ENCODE data around the gene RIBC1. TPM values are rescaled to one million over a fixed set of nuclear protein-coding genes. Genes with fewer than 3 reads are reported as not detected.

Gene RIBC1
- total and polyA plus RNA-seq, 10 donors: 0.34 to 1.4 (median 0.83) TPM; not detected in 1

- Histone ChIP-seq H3K27me3 (replicated peaks in 1 of 7) (no peaks in the 10 kb centered on the region), H3K4me1 (no peaks in the 10 kb centered on the region), H3K9me3 (no peaks in the 10 kb centered on the region), H3K4me3 (no peak overlapping the region), H3K27ac (no peak overlapping the region), H3K36me3 (peaks cover 0 to 71% (median 49%) of the 10 kb centered on the region in 6 donors)
- intact Hi-C loops (cut with DNase I; ENCODE audit: low total_unique reads): no loop called here
- WGBS, 5 donors: 87 to 95% (median 91%) methylated on average over 3 to 6 of the region's 6 CpGs
- no peak for DNase-seq
- no peak for TF ChIP-seq POLR2AphosphoS5 (IDR thresholded peaks at IDR 0.05)
- no peak for TF ChIP-seq POLR2A (IDR thresholded peaks at IDR 0.05)
- TF ChIP-seq, protein P1, sequence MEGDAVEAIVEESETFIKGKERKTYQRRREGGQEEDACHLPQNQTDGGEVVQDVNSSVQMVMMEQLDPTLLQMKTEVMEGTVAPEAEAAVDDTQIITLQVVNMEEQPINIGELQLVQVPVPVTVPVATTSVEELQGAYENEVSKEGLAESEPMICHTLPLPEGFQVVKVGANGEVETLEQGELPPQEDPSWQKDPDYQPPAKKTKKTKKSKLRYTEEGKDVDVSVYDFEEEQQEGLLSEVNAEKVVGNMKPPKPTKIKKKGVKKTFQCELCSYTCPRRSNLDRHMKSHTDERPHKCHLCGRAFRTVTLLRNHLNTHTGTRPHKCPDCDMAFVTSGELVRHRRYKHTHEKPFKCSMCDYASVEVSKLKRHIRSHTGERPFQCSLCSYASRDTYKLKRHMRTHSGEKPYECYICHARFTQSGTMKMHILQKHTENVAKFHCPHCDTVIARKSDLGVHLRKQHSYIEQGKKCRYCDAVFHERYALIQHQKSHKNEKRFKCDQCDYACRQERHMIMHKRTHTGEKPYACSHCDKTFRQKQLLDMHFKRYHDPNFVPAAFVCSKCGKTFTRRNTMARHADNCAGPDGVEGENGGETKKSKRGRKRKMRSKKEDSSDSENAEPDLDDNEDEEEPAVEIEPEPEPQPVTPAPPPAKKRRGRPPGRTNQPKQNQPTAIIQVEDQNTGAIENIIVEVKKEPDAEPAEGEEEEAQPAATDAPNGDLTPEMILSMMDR (IDR thresholded peaks at IDR 0.05 in 8 of 11, conservative IDR thresholded peaks at IDR 0.05 in 3 of 11): no peak
These were observed 45.8 kb upstream of the RIBC1 start for GRCh38 chrX:53376888-53377287.

GRCh38 chrX:53377464-53377863, 45.2 kb upstream of the RIBC1 start:
- no peaks in the 10 kb centered on the region for H3K27me3 ChIP-seq (replicated peaks in 1 of 7)
- intact Hi-C loops (cut with DNase I; ENCODE audit: low total_unique reads): no loop called here
- TF ChIP-seq, protein P1 (IDR thresholded peaks at IDR 0.05 in 8 of 11, conservative IDR thresholded peaks at IDR 0.05 in 3 of 11): no peak
- TF ChIP-seq POLR2AphosphoS5 (IDR thresholded peaks at IDR 0.05): no peak
- no peak for TF ChIP-seq POLR2A (IDR thresholded peaks at IDR 0.05)
- H3K27ac ChIP-seq: no peak overlapping the region
- no peaks in the 10 kb centered on the region for H3K4me1 ChIP-seq
- H3K4me3 ChIP-seq: no peak overlapping the region
- 90 to 100% (median 92%) methylated on average over 2 of the region's 2 CpGs for WGBS, 5 donors
- DNase-seq: no peak
- H3K9me3 ChIP-seq: no peaks in the 10 kb centered on the region
- peaks cover 4 to 77% (median 54%) of the 10 kb centered on the region in 6 donors for H3K36me3 ChIP-seq

- no peak overlapping the region for H3K4me3 ChIP-seq
- no peaks in the 10 kb centered on the region for H3K4me1 ChIP-seq
- H3K27me3 ChIP-seq (replicated peaks in 1 of 7): no peaks in the 10 kb centered on the region
- intact Hi-C loops (cut with DNase I; ENCODE audit: low total_unique reads): no loop called here
- DNase-seq: no peak
- TF ChIP-seq POLR2A (IDR thresholded peaks at IDR 0.05): no peak
- no peak for TF ChIP-seq POLR2AphosphoS5 (IDR thresholded peaks at IDR 0.05)
- TF ChIP-seq, protein P1 (IDR thresholded peaks at IDR 0.05 in 8 of 11, conservative IDR thresholded peaks at IDR 0.05 in 3 of 11): no peak
- H3K9me3 ChIP-seq: no peaks in the 10 kb centered on the region
- 88 to 96% (median 93%) methylated on average over 3 of the region's 3 CpGs for WGBS, 5 donors
- no peak overlapping the region for H3K27ac ChIP-seq
- peaks cover 4 to 94% (median 67%) of the 10 kb centered on the region in 6 donors for H3K36me3 ChIP-seq
These were observed 43.5 kb upstream of the RIBC1 start for GRCh38 chrX:53379008-53379710.

DNA sequence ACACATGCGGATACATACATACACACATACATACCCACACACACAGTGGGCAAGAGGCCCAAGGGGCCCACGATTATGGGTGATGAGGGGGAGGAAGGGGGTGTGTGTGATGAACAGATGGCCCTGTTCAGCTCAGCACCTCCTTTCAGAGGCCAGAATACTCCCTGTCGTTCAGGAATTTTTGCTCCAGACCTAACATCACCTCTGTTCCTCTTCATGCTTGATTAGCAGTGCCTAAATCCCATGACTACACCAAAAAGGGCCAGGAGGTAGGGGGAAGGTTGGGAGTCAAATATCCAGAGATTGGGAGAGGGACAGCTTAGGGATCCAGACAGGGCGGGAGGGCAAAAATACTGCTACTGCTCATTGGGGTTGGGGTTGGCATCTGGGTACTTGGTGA, 42.9 kb upstream of the RIBC1 start:
- peaks cover 4 to 100% (median 70%) of the 10 kb centered on the region in 6 donors for H3K36me3 ChIP-seq
- H3K4me3 ChIP-seq: no peak overlapping the region
- no peaks in the 10 kb centered on the region for H3K9me3 ChIP-seq
- DNase-seq: no peak
- H3K27ac ChIP-seq: no peak overlapping the region
- TF ChIP-seq, protein P1 (IDR thresholded peaks at IDR 0.05 in 8 of 11, conservative IDR thresholded peaks at IDR 0.05 in 3 of 11): no peak
- no peak for TF ChIP-seq POLR2A (IDR thresholded peaks at IDR 0.05)
- no peak for TF ChIP-seq POLR2AphosphoS5 (IDR thresholded peaks at IDR 0.05)
- H3K27me3 ChIP-seq (replicated peaks in 1 of 7): no peaks in the 10 kb centered on the region
- intact Hi-C loops (cut with DNase I; ENCODE audit: low total_unique reads): no loop called here
- 72 to 86% (median 78%) methylated on average over 4 of the region's 4 CpGs for WGBS, 5 donors
- H3K4me1 ChIP-seq: no peaks in the 10 kb centered on the region
